ENCODE measurements around the gene VAV3. TPM values are rescaled to one million over a fixed set of nuclear protein-coding genes. Genes with fewer than 3 reads are reported as not detected.

The VAV3 gene
- total and polyA plus RNA-seq, 2 of the 13 experiments (the other 11 are each of a cell fraction or from before 2014, with no cell fraction given): 15.9 to 29.8 TPM

- no peak for TF ChIP-seq MED8 (CRISPR knock-in tag; IDR thresholded peaks at IDR 0.05; ENCODE audit: insufficient replicate concordance)
- TF ChIP-seq THAP7 (CRISPR knock-in tag; IDR thresholded peaks at IDR 0.05): no peak
Measured at GRCh38 chr1:107657356-107657755, 307.6 kb downstream of the VAV3 start (continued).

GRCh38 chr1:107653765-107654164 is 311.2 kb downstream of the VAV3 start:
- Histone ChIP-seq H2AFZ (ENCODE audit: low read length) (no peak overlapping the region), H3K27ac (ENCODE audit: extremely low read length, insufficient read depth, low read length) (no peak overlapping the region), H3K4me1 (ENCODE audit: insufficient read depth, low read length) (peaks cover 14% of the 10 kb centered on the region), H3K4me2 (ENCODE audit: low read depth, low read length) (no peak overlapping the region), H3K79me2 (ENCODE audit: insufficient read depth, low read length) (peaks cover 3% of the 10 kb centered on the region), H3K36me3 (replicated peaks in 1 of 2; ENCODE audit: control insufficient read depth in 1 of 2, insufficient read depth in 2 of 2, low read length in 2 of 2) (no peaks in the 10 kb centered on the region), H3K27me3 (ENCODE audit: control insufficient read depth in 1 of 2, insufficient read depth in 2 of 2, low read length in 2 of 2) (no peaks in the 10 kb centered on the region), H3K9me3 (ENCODE audit: low read length) (no peaks in the 10 kb centered on the region), H3K9ac (ENCODE audit: insufficient read depth, low read depth, low read length) (no peak overlapping the region), H3K4me3 (replicated peaks in 1 of 3; ENCODE audit: insufficient read depth in 1 of 3, low read depth in 2 of 3, low read length in 3 of 3) (no peak overlapping the region), H4K20me1 (ENCODE audit: insufficient read depth, low read length) (no peaks in the 10 kb centered on the region)
- BruUV-seq (replicated peaks): no TSS peak
- DNase-seq (ENCODE audit: low spot score) (no peak), ATAC-seq (no peak), FAIRE-seq (no peak)
- WGBS (ENCODE audit: low lambda C conversion rate): 63% methylated on average over 2 of the region's 2 CpGs
- ChIA-PET POLR2A (no interaction called here), CTCF (ENCODE audit: low intra/inter-chr PET ratio, low total read pairs) (no interaction called here)
- intact Hi-C loops (cut with micrococcal nuclease; ENCODE audit: unreplicated experiment): no loop called here
- TF ChIP-seq ZSCAN29 (CRISPR knock-in tag; conservative IDR thresholded peaks at IDR 0.05) (no peak), DRAP1 (CRISPR knock-in tag; IDR thresholded peaks at IDR 0.05) (no peak), ZNF556 (CRISPR knock-in tag; IDR thresholded peaks at IDR 0.05; ENCODE audit: borderline replicate concordance) (no peak), PRDM4 (CRISPR knock-in tag; IDR thresholded peaks at IDR 0.05; ENCODE audit: borderline replicate concordance) (no peak), ATAD3A (CRISPR knock-in tag; IDR thresholded peaks at IDR 0.05) (no peak), NFKB2 (CRISPR knock-in tag; IDR thresholded peaks at IDR 0.05; ENCODE audit: borderline replicate concordance) (no peak), ZHX1 (CRISPR knock-in tag; IDR thresholded peaks at IDR 0.05; ENCODE audit: low read depth) (no peak), SNRNP70 (IDR thresholded peaks at IDR 0.05; ENCODE audit: low read depth, low read length) (no peak), ZNF879 (CRISPR knock-in tag; IDR thresholded peaks at IDR 0.05) (no peak), ZBTB8A (CRISPR knock-in tag; IDR thresholded peaks at IDR 0.05; ENCODE audit: borderline replicate concordance, low read depth) (no peak), PCBP2 (optimal IDR thresholded peaks at IDR 0.05; ENCODE audit: low read depth, low read length, poor library complexity, severe bottlenecking) (no peak), E2F5 (CRISPR knock-in tag; conservative IDR thresholded peaks at IDR 0.05) (no peak)
- in situ Hi-C loops (cut with HindIII; ENCODE audit: extremely low pct_ligation_motif_present, low pct_unique_long_range_greater_than_20kb): no loop called here
